Measurements from ENCODE around the gene TXNDC11.

DNA sequence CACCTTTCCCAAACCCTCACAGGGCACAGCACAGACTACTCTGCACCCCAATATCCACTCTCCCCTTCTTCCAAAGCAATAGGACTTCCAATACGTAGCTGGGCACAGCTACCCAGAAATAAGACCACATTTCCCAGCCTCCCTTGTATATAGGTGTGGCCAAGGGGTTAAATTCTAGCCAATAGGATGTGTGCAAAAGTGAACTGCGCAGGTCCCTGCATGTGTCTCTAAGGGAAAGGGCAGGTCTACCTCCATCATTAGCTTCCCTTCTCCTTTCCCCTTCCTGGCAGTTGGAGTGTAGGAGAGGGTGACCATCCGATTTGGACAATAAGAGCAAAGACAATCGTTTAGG, 99.9 kb downstream of the TXNDC11 start:
- TF ChIP-seq POLR2AphosphoS5 (IDR thresholded peaks at IDR 0.05; ENCODE audit: low read depth) (no peak), GABPA (IDR thresholded peaks at IDR 0.05; ENCODE audit: low read depth) (no peak)
- TF ChIP-seq, protein P1, sequence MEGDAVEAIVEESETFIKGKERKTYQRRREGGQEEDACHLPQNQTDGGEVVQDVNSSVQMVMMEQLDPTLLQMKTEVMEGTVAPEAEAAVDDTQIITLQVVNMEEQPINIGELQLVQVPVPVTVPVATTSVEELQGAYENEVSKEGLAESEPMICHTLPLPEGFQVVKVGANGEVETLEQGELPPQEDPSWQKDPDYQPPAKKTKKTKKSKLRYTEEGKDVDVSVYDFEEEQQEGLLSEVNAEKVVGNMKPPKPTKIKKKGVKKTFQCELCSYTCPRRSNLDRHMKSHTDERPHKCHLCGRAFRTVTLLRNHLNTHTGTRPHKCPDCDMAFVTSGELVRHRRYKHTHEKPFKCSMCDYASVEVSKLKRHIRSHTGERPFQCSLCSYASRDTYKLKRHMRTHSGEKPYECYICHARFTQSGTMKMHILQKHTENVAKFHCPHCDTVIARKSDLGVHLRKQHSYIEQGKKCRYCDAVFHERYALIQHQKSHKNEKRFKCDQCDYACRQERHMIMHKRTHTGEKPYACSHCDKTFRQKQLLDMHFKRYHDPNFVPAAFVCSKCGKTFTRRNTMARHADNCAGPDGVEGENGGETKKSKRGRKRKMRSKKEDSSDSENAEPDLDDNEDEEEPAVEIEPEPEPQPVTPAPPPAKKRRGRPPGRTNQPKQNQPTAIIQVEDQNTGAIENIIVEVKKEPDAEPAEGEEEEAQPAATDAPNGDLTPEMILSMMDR (IDR thresholded peaks at IDR 0.05; ENCODE audit: insufficient read depth, low read length), result no peak

Data from HL-60 (cell line).